Breast epithelium (tissue), 3 donors: ENCODE measurements around the gene PAPPA.

Source experiments
- POLR2A ChIP-seq: fragments of 450-650 bp; IDR thresholded peaks from one replicate; pipeline ENCODE4 v1.6.1; 2016; ENCODE audit warnings: antibody characterized with exemption, mild to moderate bottlenecking, moderate library complexity
- TF ChIP-seq, protein P1 (sequence below), 3 donors: fragments of 450-650 bp; IDR thresholded peaks; one replicate each; pipeline ENCODE4 v1.5.1; 2016 to 2017; ENCODE audit warnings: antibody characterized with exemption in 3 of 3, mild to moderate bottlenecking in 3 of 3, moderate library complexity in 3 of 3

GRCh38 chr9:116247284-116247683, 93.7 kb downstream of the PAPPA start:
- no peak for TF ChIP-seq POLR2A
- TF ChIP-seq, protein P1, sequence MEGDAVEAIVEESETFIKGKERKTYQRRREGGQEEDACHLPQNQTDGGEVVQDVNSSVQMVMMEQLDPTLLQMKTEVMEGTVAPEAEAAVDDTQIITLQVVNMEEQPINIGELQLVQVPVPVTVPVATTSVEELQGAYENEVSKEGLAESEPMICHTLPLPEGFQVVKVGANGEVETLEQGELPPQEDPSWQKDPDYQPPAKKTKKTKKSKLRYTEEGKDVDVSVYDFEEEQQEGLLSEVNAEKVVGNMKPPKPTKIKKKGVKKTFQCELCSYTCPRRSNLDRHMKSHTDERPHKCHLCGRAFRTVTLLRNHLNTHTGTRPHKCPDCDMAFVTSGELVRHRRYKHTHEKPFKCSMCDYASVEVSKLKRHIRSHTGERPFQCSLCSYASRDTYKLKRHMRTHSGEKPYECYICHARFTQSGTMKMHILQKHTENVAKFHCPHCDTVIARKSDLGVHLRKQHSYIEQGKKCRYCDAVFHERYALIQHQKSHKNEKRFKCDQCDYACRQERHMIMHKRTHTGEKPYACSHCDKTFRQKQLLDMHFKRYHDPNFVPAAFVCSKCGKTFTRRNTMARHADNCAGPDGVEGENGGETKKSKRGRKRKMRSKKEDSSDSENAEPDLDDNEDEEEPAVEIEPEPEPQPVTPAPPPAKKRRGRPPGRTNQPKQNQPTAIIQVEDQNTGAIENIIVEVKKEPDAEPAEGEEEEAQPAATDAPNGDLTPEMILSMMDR (IDR thresholded peaks at IDR 0.05) = no peak
